GM18868 (cell line): ENCODE data around the gene CDKN2C.
"Not testable (repeated sequence)": the region's sequence is repeated elsewhere in the genome, so short reads cannot be mapped to it uniquely, and the experiment has no call there.

Experiments used
- ATAC-seq: cut with Tn5 transposase; IDR thresholded peaks from one replicate; pipeline ENCODE4 v1.9.1; 2021; ENCODE audit warnings: mild to moderate bottlenecking, moderate library complexity; ENCODE audit not compliant: unreplicated experiment

The CDKN2C gene

GRCh38 chr1:50969611-50970508 is at the start of gene CDKN2C:
TSS of gene CDKN2C (plus strand) at chr1:50970245. CDS start at chr1:50970369, 124 bp downstream.
- ATAC-seq: peak; percentile 29

DNA sequence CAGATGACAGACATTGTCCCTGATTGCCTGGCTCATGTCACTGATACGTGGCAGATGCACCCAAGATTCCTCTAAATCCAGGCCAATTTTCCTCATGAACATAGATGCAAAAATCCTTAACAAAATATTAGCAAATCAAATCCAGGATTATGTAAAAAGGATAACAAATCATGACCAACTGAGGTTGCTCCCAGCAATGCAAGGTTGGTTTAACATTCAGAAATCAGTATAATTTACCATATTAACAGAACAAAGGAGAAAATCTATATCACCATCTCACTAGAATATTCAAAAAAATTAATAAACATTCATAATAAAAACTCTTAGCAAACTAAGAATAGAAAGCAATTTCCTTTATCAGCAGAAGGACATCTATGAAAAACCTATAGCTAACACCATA is 49.6 kb upstream of the CDKN2C start:
- no peak for ATAC-seq

DNA sequence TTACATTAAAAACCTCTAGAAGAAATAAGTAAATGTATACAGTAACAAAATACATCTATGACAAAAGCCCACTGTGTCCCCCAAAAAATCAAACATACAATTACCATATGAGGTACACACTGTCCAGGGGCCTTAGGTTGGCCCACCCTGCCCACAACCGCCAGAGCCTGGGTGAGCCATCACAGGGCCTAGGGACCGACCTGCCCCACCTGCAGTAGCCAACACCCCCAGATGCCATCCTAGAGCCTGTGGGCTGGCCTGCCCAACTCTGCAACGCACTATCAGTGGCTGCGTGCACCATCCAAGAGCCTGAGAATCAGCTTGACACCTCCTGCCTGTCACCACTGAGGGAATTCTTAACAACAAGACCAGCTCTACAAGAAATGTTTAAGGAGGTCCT is 49.0 kb upstream of the CDKN2C start:
- no peak for ATAC-seq

- ATAC-seq: no peak
These were observed 46.5 kb upstream of the CDKN2C start for GRCh38 chr1:50923564-50923963.

GRCh38 chr1:50929376-50929958 is 40.6 kb upstream of the CDKN2C start:
- no peak for ATAC-seq

- peak; percentile 79 for ATAC-seq
These were observed 39.9 kb upstream of the CDKN2C start for GRCh38 chr1:50930193-50930592.

DNA sequence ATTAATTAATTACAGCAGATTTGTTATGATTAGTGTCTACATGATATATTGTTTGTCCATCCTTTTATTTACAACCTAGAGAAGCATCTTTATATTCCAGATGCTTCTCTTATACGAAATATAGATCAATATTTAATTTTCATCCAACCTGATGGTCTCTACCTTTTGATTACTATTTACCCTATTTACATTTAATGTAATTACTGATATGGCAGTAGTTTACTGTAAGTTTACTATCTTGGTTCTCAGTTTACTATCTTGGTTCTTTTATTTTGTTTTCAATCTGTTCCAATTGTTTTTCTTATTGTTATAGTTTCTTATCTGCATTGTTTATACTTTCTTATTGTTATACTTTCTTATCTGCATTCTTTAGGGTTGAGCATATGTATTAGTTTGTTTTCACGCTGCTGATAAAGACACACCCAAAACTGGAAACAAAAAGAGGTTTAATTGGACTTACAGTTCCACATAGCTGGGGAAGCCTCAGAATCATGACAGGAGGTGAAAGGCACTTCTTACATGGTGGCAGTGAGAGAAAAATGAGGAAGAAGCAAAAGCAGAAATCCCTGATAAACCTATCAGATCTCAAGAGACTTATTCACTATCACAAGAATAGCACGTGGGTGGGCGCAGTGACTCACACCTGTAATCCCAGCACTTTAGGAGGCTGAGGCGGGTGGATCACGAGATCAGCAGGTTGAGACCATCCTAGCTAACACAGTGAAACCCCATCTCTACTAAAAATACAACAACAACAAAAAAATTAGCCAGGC is 38.9 kb upstream of the CDKN2C start:
- peak; percentile 37 for ATAC-seq

DNA sequence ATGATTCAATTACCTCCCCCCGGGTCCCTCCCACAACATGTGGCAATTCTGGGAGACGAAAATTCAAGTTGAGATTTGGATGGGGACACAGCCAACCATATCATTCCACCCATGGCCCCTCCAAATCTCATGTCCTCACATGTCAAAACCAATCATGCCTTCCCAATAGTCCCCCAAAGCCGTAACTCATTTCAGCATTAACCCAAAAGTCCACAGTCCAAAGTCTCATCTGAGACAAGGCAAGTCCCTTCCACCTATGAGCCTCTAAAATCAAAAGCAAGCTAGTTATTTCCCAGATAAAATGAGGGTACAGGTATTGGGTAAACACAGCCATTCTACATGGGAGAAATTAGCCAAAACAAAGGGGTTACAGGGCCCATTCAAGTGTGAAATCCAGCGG is 38.0 kb upstream of the CDKN2C start:
- not testable (repeated sequence) for ATAC-seq

DNA sequence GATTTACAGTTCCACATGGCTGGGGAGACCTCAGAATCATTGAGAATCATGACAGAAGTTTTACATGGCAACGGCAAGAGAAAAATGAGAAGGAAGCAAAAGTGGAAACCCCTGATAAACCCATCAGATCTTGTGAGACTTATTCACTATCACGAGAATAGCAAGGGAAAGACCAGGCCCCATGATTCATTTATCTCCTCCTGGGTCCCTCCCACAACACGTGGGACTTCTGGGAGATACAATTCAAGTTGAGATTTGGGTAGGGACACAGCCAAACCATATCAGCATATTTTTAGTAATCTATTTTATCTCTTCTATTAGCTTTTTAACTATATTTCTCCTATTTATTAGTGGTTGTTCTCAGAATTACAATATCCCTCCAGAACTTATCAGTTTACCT is 36.3 kb upstream of the CDKN2C start:
- ATAC-seq: not testable (repeated sequence)

- ATAC-seq: no peak
These were observed 35.2 kb upstream of the CDKN2C start for GRCh38 chr1:50934838-50935237.

GRCh38 chr1:50935276-50935675 is 34.8 kb upstream of the CDKN2C start:
- not testable (repeated sequence) for ATAC-seq

GRCh38 chr1:50936321-50936720 is 33.7 kb upstream of the CDKN2C start:
- no peak for ATAC-seq

- no peak for ATAC-seq
These were observed 29.8 kb upstream of the CDKN2C start for GRCh38 chr1:50940291-50940690.

GRCh38 chr1:50942334-50942733 is 27.7 kb upstream of the CDKN2C start:
- no peak for ATAC-seq

- ATAC-seq: no peak
These were observed 20.6 kb upstream of the CDKN2C start for GRCh38 chr1:50949286-50949982.

GRCh38 chr1:50950396-50950795 is 19.6 kb upstream of the CDKN2C start:
- no peak for ATAC-seq

GRCh38 chr1:50952566-50952965 is 17.5 kb upstream of the CDKN2C start:
- ATAC-seq: not testable (repeated sequence)

- no peak for ATAC-seq
These were observed 14.9 kb upstream of the CDKN2C start for GRCh38 chr1:50955116-50955515.

- no peak for ATAC-seq
These were observed 10.6 kb upstream of the CDKN2C start for GRCh38 chr1:50959303-50959912.
